HCT116 (cell line): ENCODE results near the gene IL1RAPL2. TPM values are rescaled to one million over a fixed set of nuclear protein-coding genes. Genes with fewer than 3 reads are reported as not detected.

ENCODE experiments used
- ATAC-seq: fragments of 200-7000 bp; cut with Tn5 transposase; 2 replicates; pipeline ENCODE4 v1.9.1; 2020; ENCODE audit warnings: mild to moderate bottlenecking, moderate library complexity
- BruUV-seq: library from RNA; stranded (reverse); fragments of 400-500 nt; replicated peaks from 2 replicates; lab custom pipeline; 2021; lab: Mats Ljungman, UMichigan
- CTCF ChIA-PET: fragments of 300-600 bp; sonication (Branson Sonifier 250); formaldehyde crosslinking; loops from one replicate; lab custom pipeline; 2021; ENCODE audit warnings: antibody characterized with exemption; lab: Charles Lee
- POLR2A ChIA-PET: fragments of 300-600, 350-600 bp; sonication (Branson Sonifier 250); formaldehyde crosslinking; loops from one replicate; lab custom pipeline; 2021; ENCODE audit warnings: antibody characterized with exemption; lab: Charles Lee
- RAD21 ChIA-PET, 2 experiments: fragments of 300-600 bp; sonication (Branson Sonifier 250); formaldehyde crosslinking; loops; one replicate each; lab custom pipeline; 2023; ENCODE audit warnings: low total read pairs in 2 of 2; ENCODE audit not compliant: uncharacterized antibody in 2 of 2, unreplicated experiment in 2 of 2, low non-redundant PET in 1 of 2; lab: Charles Lee
- DNase-seq: peaks from one replicate; pipeline ENCODE4 v3.0.0-alpha.2; 2010; ENCODE audit warnings: low read depth, low spot score
- H2AFZ ChIP-seq: fragments of 200-600 bp; shearing (Covaris generic), sonication (generic); 2 replicates; pipeline ENCODE4 v1.6.1; 2017; ENCODE audit warnings: low read depth, mixed run types, mixed read lengths, antibody characterized with exemption, low read length; ENCODE audit not compliant: poor library complexity, severe bottlenecking
- H3K27ac ChIP-seq: 2 replicates; pipeline ENCODE4 v1.5.1; 2012; ENCODE audit warnings: low read depth, low read length
- H3K27me3 ChIP-seq: fragments of 200-600 bp; sonication (generic); 2 replicates; pipeline ENCODE4 v1.6.1; 2016; ENCODE audit warnings: mixed run types, low read length, mixed read lengths; ENCODE audit not compliant: insufficient read depth
- H3K36me3 ChIP-seq, 2 experiments: fragments of 200-500 bp in 1 of 2; fragments of 200-600 bp in 1 of 2; sonication (Bioruptor generic) in 1 of 2; sonication (generic) in 1 of 2; 2 replicates each; pipeline versions ENCODE4 v1.5.1 to v1.6.1; 2014 to 2016; ENCODE audit warnings: low read length in 2 of 2, inconsistent platforms in 1 of 2, mixed read lengths in 1 of 2, mixed run types in 1 of 2; ENCODE audit not compliant: insufficient read depth in 2 of 2, control insufficient read depth in 1 of 2
- H3K4me1 ChIP-seq, 2 experiments: fragments of 200-600 bp in 1 of 2; sonication (generic) in 1 of 2; 2 replicates each; pipeline versions ENCODE4 v1.5.1 to v1.6.1; 2012 to 2017; ENCODE audit warnings: low read length in 2 of 2, inconsistent platforms in 1 of 2, mild to moderate bottlenecking in 1 of 2, mixed read lengths in 1 of 2, mixed run types in 1 of 2, moderate library complexity in 1 of 2; ENCODE audit not compliant: insufficient read depth in 2 of 2, control insufficient read depth in 1 of 2
- H3K4me2 ChIP-seq: fragments of 200-600 bp; sonication (generic); 2 replicates; pipeline ENCODE4 v1.6.1; 2017; ENCODE audit warnings: mixed run types, low read length, mixed read lengths
- H3K4me3 ChIP-seq, 2 experiments: fragments of 200-600 bp in 1 of 2; sonication (generic) in 1 of 2; replicated peaks in 1 of 2; 2 replicates each; pipeline ENCODE4 v1.5.1; 2011 to 2016; ENCODE audit warnings: low read length in 2 of 2, control low read depth in 1 of 2, low read depth in 1 of 2, mild to moderate bottlenecking in 1 of 2, mixed read lengths in 1 of 2, mixed run types in 1 of 2
- H3K79me2 ChIP-seq: fragments of 200-600 bp; sonication (generic); 2 replicates; pipeline ENCODE4 v1.6.1; 2017; ENCODE audit warnings: mild to moderate bottlenecking, mixed run types, low read length, moderate library complexity, mixed read lengths; ENCODE audit not compliant: insufficient read depth
- H3K9ac ChIP-seq: fragments of 200-600 bp; sonication (generic); 2 replicates; pipeline ENCODE4 v1.6.1; 2016; ENCODE audit warnings: low read length, mixed read lengths
- H3K9me2 ChIP-seq: fragments of 200-600 bp; sonication (generic), shearing (Covaris generic); 2 replicates; pipeline ENCODE4 v1.6.1; 2017; ENCODE audit warnings: mixed run types, mild to moderate bottlenecking, moderate library complexity; ENCODE audit not compliant: insufficient read depth
- H3K9me3 ChIP-seq, 2 experiments: fragments of 200-500 bp in 1 of 2; fragments of 200-600 bp in 1 of 2; sonication (Bioruptor generic) in 1 of 2; sonication (generic) in 1 of 2; 2 replicates each; pipeline ENCODE4 v1.6.1; 2014 to 2017; ENCODE audit warnings: low read length in 2 of 2, mixed read lengths in 2 of 2, inconsistent platforms in 1 of 2, low read depth in 1 of 2, mild to moderate bottlenecking in 1 of 2, mixed run types in 1 of 2, moderate library complexity in 1 of 2; ENCODE audit not compliant: control insufficient read depth in 1 of 2, insufficient read depth in 1 of 2
- H4K20me1 ChIP-seq: fragments of 200-600 bp; sonication (generic), shearing (Covaris generic); 2 replicates; pipeline ENCODE4 v1.6.1; 2017; ENCODE audit warnings: mixed run types, mild to moderate bottlenecking, moderate library complexity; ENCODE audit not compliant: insufficient read depth
- CBX3 ChIP-seq: IDR thresholded peaks from 2 replicates; pipeline ENCODE4 v1.6.1; 2012; ENCODE audit warnings: low read depth
- CEBPB ChIP-seq: IDR thresholded peaks from 2 replicates; pipeline ENCODE4 v1.6.1; 2012; ENCODE audit warnings: low read depth
- EGR1 ChIP-seq: IDR thresholded peaks from 2 replicates; pipeline ENCODE4 v1.6.1; 2012; ENCODE audit warnings: low read depth
- ELF1 ChIP-seq: IDR thresholded peaks from 2 replicates; pipeline ENCODE4 v1.6.1; 2012; ENCODE audit warnings: low read depth, borderline replicate concordance
- POLR2A ChIP-seq: IDR thresholded peaks from 2 replicates; pipeline ENCODE4 v1.7.0; 2011; ENCODE audit warnings: borderline replicate concordance; ENCODE audit not compliant: insufficient read depth, insufficient read length; ENCODE audit errors: extremely low read depth
- RAD21 ChIP-seq: IDR thresholded peaks from 2 replicates; pipeline ENCODE4 v1.6.1; 2012; ENCODE audit warnings: low read depth, mild to moderate bottlenecking
- SIN3A ChIP-seq: IDR thresholded peaks from 2 replicates; pipeline ENCODE4 v1.6.1; 2012; ENCODE audit warnings: low read depth
- SRF ChIP-seq: IDR thresholded peaks from 2 replicates; pipeline ENCODE4 v1.6.1; 2012; ENCODE audit warnings: low read depth
- TCF7L2 ChIP-seq: IDR thresholded peaks from 2 replicates; pipeline ENCODE4 v1.7.0; 2011; ENCODE audit warnings: borderline replicate concordance, inconsistent platforms; ENCODE audit not compliant: insufficient read depth, insufficient read length; ENCODE audit errors: extremely low read depth
- YY1 ChIP-seq: IDR thresholded peaks from 2 replicates; pipeline ENCODE4 v1.6.1; 2011; ENCODE audit warnings: low read length, low read depth, moderate library complexity, mild to moderate bottlenecking; ENCODE audit not compliant: insufficient replicate concordance; ENCODE audit errors: extremely low read depth
- ZFX ChIP-seq: fragments of 450-650 bp; IDR thresholded peaks from 2 replicates; pipeline ENCODE4 v1.6.1; 2017
- intact Hi-C: fragments of 100-400 bp; cut with micrococcal nuclease; formaldehyde crosslinking; loops from 2 replicates; pipeline ENCODE4 v1.10.0; 2022
- total RNA-seq: library from RNA; stranded (reverse); gene quantifications from one replicate; pipeline ENCODE4 v1.2.1, GENCODE V29; 2021; ENCODE audit not compliant: unreplicated experiment
- TF ChIP-seq, protein P1 (sequence below), 3 experiments: fragments of 200-600 bp in 1 of 3; sonication (generic) in 1 of 3; IDR thresholded peaks in 2 of 3; conservative IDR thresholded peaks in 1 of 3; 2 replicates each; pipeline ENCODE4 v1.5.1; 2012 to 2017; ENCODE audit warnings: low read depth in 2 of 3, low read length in 2 of 3, antibody characterized with exemption in 1 of 3, borderline replicate concordance in 1 of 3, control low read depth in 1 of 3, mild to moderate bottlenecking in 1 of 3, mixed read lengths in 1 of 3, mixed run types in 1 of 3, moderate library complexity in 1 of 3; ENCODE audit not compliant: insufficient read depth in 1 of 3
- TF ChIP-seq, protein P2 (sequence below): IDR thresholded peaks from 2 replicates; pipeline ENCODE4 v1.6.1; 2011; ENCODE audit warnings: mild to moderate bottlenecking, low read length, moderate library complexity; ENCODE audit not compliant: insufficient replicate concordance; ENCODE audit errors: extremely low read depth
- TF ChIP-seq, protein P3 (sequence below): IDR thresholded peaks from 2 replicates; pipeline ENCODE4 v1.6.1; 2012

The IL1RAPL2 gene
- total RNA-seq, 1 experiment from 2014 or later = not detected

DNA sequence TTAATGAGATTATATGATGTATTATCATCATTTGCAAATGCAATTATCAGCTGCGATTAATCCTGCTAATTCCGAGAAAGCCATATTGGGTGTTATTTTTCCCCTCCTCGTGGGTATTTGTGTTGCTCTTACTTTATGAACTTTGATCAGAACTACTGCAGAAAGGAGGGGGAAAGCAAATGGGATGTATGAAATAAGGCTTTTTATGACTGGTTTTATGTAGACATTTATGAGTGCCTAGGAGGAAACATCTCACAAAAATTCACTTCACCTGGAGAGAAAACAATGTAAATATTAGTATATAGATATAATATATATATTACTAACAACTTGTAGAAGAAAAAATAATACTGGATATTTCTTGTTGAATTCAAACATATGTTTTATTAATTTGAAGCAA, 440.1 kb downstream of the IL1RAPL2 start:
- Histone ChIP-seq H3K4me2 (no peak overlapping the region), H3K79me2 (no peaks in the 10 kb centered on the region), H3K27ac (no peak overlapping the region), H3K4me3 (no peak overlapping the region), H3K9me3 (no peaks in the 10 kb centered on the region), H3K36me3 (no peaks in the 10 kb centered on the region), H3K9me2 (no peaks in the 10 kb centered on the region), H3K4me1 (no peaks in the 10 kb centered on the region), H3K27me3 (no peaks in the 10 kb centered on the region), H3K9ac (no peak overlapping the region), H2AFZ (no peak overlapping the region), H4K20me1 (no peaks in the 10 kb centered on the region)
- ChIA-PET POLR2A (no interaction called here), RAD21 (no interaction called here), CTCF (no interaction called here)
- intact Hi-C loops = no loop called here
- no TSS peak for BruUV-seq
- DNase-seq (no peak), ATAC-seq (no peak)
- TF ChIP-seq YY1 (no peak), CBX3 (no peak), EGR1 (no peak), SRF (no peak), RAD21 (no peak), ELF1 (no peak), SIN3A (no peak)
- TF ChIP-seq, protein P1, sequence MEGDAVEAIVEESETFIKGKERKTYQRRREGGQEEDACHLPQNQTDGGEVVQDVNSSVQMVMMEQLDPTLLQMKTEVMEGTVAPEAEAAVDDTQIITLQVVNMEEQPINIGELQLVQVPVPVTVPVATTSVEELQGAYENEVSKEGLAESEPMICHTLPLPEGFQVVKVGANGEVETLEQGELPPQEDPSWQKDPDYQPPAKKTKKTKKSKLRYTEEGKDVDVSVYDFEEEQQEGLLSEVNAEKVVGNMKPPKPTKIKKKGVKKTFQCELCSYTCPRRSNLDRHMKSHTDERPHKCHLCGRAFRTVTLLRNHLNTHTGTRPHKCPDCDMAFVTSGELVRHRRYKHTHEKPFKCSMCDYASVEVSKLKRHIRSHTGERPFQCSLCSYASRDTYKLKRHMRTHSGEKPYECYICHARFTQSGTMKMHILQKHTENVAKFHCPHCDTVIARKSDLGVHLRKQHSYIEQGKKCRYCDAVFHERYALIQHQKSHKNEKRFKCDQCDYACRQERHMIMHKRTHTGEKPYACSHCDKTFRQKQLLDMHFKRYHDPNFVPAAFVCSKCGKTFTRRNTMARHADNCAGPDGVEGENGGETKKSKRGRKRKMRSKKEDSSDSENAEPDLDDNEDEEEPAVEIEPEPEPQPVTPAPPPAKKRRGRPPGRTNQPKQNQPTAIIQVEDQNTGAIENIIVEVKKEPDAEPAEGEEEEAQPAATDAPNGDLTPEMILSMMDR (IDR thresholded peaks at IDR 0.05 in 2 of 3, conservative IDR thresholded peaks at IDR 0.05 in 1 of 3; ENCODE audit: borderline replicate concordance in 1 of 3, insufficient read depth in 1 of 3, low read depth in 2 of 3, low read length in 2 of 3) = no peak

DNA sequence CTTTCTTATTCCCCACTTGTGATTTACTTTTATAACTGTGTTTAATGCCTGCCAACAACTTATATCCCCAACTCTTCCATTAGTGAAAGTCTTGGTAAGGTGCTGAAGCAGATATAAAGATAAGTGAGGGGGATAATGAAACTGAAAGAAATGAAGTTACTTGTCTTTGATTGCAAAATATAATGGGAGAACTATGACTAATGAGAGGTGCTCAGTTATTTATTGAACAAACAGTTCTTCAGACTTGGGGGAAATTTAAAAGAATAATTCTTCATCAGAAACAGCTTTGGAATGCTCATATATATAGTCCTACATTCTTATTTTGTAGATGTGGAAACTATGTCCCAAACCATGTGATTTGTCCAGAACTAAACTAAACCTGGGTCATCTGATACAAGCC, 441.0 kb downstream of the IL1RAPL2 start:
- Histone ChIP-seq H3K36me3 (no peaks in the 10 kb centered on the region), H3K9me3 (no peaks in the 10 kb centered on the region), H3K4me2 (no peak overlapping the region), H3K4me1 (no peaks in the 10 kb centered on the region), H3K9me2 (no peaks in the 10 kb centered on the region), H3K9ac (no peak overlapping the region), H2AFZ (no peak overlapping the region), H3K27ac (no peak overlapping the region), H3K79me2 (no peaks in the 10 kb centered on the region), H4K20me1 (no peaks in the 10 kb centered on the region), H3K4me3 (no peak overlapping the region), H3K27me3 (no peaks in the 10 kb centered on the region)
- BruUV-seq = no TSS peak
- ChIA-PET CTCF (no interaction called here), POLR2A (no interaction called here), RAD21 (no interaction called here)
- TF ChIP-seq SIN3A = no peak
- TF ChIP-seq, protein P2, sequence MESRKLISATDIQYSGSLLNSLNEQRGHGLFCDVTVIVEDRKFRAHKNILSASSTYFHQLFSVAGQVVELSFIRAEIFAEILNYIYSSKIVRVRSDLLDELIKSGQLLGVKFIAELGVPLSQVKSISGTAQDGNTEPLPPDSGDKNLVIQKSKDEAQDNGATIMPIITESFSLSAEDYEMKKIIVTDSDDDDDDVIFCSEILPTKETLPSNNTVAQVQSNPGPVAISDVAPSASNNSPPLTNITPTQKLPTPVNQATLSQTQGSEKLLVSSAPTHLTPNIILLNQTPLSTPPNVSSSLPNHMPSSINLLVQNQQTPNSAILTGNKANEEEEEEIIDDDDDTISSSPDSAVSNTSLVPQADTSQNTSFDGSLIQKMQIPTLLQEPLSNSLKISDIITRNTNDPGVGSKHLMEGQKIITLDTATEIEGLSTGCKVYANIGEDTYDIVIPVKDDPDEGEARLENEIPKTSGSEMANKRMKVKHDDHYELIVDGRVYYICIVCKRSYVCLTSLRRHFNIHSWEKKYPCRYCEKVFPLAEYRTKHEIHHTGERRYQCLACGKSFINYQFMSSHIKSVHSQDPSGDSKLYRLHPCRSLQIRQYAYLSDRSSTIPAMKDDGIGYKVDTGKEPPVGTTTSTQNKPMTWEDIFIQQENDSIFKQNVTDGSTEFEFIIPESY = no peak
- no peak for TF ChIP-seq ELF1
- TF ChIP-seq SRF = no peak
- no peak for TF ChIP-seq ZFX
- TF ChIP-seq, protein P3, sequence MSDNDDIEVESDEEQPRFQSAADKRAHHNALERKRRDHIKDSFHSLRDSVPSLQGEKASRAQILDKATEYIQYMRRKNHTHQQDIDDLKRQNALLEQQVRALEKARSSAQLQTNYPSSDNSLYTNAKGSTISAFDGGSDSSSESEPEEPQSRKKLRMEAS = no peak
- TF ChIP-seq EGR1 = no peak
- no peak for TF ChIP-seq TCF7L2
- no peak for TF ChIP-seq POLR2A
- TF ChIP-seq CEBPB = no peak
- ATAC-seq = no peak
- intact Hi-C loops = no loop called here
- no peak for DNase-seq
